B cell (primary cell): ENCODE measurements around the gene SLC6A7.

Source experiments
- EZH2 ChIP-seq: IDR thresholded peaks from 2 replicates; pipeline ENCODE4 v1.6.1; 2012; ENCODE audit warnings: borderline replicate concordance, low read depth, mild to moderate bottlenecking, moderate library complexity, low read length; ENCODE audit not compliant: insufficient read depth, poor library complexity, severe bottlenecking
- TF ChIP-seq, protein P1 (sequence below): fragments of 200-600 bp; IDR thresholded peaks from one replicate; pipeline ENCODE4 v1.8.0; 2022; ENCODE audit warnings: antibody characterized with exemption, mild to moderate bottlenecking

DNA sequence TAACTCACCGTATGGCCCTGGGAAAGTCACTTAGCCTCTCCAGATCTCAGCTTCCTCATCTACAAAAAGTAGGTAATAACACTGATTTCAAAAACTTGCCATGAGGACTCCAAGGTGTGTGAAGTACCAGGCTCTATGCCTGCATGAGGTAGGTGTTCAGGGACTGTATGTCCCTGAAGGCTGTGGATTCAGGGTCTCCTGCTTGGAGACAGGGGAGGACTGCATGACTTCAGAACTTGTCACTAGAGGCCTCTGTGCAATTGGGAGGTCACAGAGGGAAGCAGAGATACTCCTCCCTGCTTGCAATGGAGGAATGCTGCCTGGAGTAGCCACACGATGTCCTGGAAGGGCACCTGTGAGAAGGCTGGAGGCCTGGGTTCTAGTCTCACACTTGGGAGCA is 36.4 kb upstream of the SLC6A7 start:
- TF ChIP-seq, protein P1, sequence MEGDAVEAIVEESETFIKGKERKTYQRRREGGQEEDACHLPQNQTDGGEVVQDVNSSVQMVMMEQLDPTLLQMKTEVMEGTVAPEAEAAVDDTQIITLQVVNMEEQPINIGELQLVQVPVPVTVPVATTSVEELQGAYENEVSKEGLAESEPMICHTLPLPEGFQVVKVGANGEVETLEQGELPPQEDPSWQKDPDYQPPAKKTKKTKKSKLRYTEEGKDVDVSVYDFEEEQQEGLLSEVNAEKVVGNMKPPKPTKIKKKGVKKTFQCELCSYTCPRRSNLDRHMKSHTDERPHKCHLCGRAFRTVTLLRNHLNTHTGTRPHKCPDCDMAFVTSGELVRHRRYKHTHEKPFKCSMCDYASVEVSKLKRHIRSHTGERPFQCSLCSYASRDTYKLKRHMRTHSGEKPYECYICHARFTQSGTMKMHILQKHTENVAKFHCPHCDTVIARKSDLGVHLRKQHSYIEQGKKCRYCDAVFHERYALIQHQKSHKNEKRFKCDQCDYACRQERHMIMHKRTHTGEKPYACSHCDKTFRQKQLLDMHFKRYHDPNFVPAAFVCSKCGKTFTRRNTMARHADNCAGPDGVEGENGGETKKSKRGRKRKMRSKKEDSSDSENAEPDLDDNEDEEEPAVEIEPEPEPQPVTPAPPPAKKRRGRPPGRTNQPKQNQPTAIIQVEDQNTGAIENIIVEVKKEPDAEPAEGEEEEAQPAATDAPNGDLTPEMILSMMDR, result no peak
- no peak for TF ChIP-seq EZH2
